CD14-positive monocyte (primary cell): ENCODE results near the gene KRT7. TPM values are rescaled to one million over a fixed set of nuclear protein-coding genes. Genes with fewer than 3 reads are reported as not detected.
A peak's percentile ranks its signal among the peaks of the same experiment; 100 is the strongest.

Experiments used
- DNase-seq, 3 donors: peaks; one replicate each; pipeline ENCODE4 v3.0.0-alpha.2; 2011 to 2022
- H2AFZ ChIP-seq: 2 replicates; pipeline ENCODE4 v1.6.0; 2012; ENCODE audit warnings: mild to moderate bottlenecking, low read depth, low read length, inconsistent platforms; ENCODE audit not compliant: insufficient read depth, poor library complexity, severe bottlenecking
- H3K27ac ChIP-seq, 2 donors: 1 replicate in 1 of 2; 2 replicates in 1 of 2; pipeline ENCODE4 v1.5.1; 2012 to 2013; ENCODE audit warnings: low read length in 2 of 2, control low read depth in 1 of 2, inconsistent platforms in 1 of 2, low read depth in 1 of 2, mild to moderate bottlenecking in 1 of 2
- H3K27me3 ChIP-seq, 2 donors: one replicate each; pipeline versions ENCODE4 v1.6.0 to v1.6.1; 2011 to 2013; ENCODE audit warnings: low read length in 2 of 2; ENCODE audit not compliant: control insufficient read depth in 2 of 2, insufficient read depth in 2 of 2
- H3K36me3 ChIP-seq, 2 donors: replicated peaks in 1 of 2; 1 replicate in 1 of 2; 2 replicates in 1 of 2; pipeline versions ENCODE4 v1.5.1 to v1.6.1; 2012 to 2013; ENCODE audit warnings: low read length in 2 of 2, control low read depth in 1 of 2, inconsistent platforms in 1 of 2, mild to moderate bottlenecking in 1 of 2; ENCODE audit not compliant: insufficient read depth in 2 of 2, control insufficient read depth in 1 of 2
- H3K4me1 ChIP-seq, 2 donors: 1 replicate in 1 of 2; 2 replicates in 1 of 2; pipeline versions ENCODE4 v1.5.1 to v1.6.1; 2012 to 2013; ENCODE audit warnings: low read length in 2 of 2, control low read depth in 1 of 2, inconsistent platforms in 1 of 2, mild to moderate bottlenecking in 1 of 2, moderate library complexity in 1 of 2; ENCODE audit not compliant: insufficient read depth in 2 of 2, control insufficient read depth in 1 of 2
- H3K4me2 ChIP-seq: replicated peaks from 2 replicates; pipeline ENCODE3; 2012; ENCODE audit warnings: low read length, moderate library complexity, mild to moderate bottlenecking; ENCODE audit not compliant: poor library complexity, severe bottlenecking; ENCODE audit errors: extremely low read depth
- H3K4me3 ChIP-seq, 3 experiments: fragments of 200-600 bp in 1 of 3; sonication (generic) in 1 of 3; replicated peaks in 1 of 3; 1 replicate in 2 of 3; 2 replicates in 1 of 3; pipeline ENCODE4 v1.5.1; 2011 to 2013; ENCODE audit warnings: low read length in 3 of 3, mild to moderate bottlenecking in 3 of 3, control low read depth in 2 of 3, low read depth in 2 of 3, inconsistent platforms in 1 of 3, moderate library complexity in 1 of 3
- H3K79me2 ChIP-seq: 2 replicates; pipeline ENCODE4 v1.6.0; 2012; ENCODE audit warnings: mild to moderate bottlenecking, control low read depth, inconsistent platforms, low read length, moderate library complexity; ENCODE audit not compliant: insufficient read depth
- H3K9ac ChIP-seq: 2 replicates; pipeline ENCODE4 v1.6.0; 2017; ENCODE audit warnings: low read length, mild to moderate bottlenecking; ENCODE audit not compliant: insufficient read depth, poor library complexity, severe bottlenecking
- H3K9me3 ChIP-seq, 2 donors: replicated peaks in 1 of 2; 1 replicate in 1 of 2; 2 replicates in 1 of 2; pipeline versions ENCODE4 v1.5.1 to v1.6.1; 2012 to 2013; ENCODE audit warnings: low read length in 2 of 2, control low read depth in 1 of 2; ENCODE audit not compliant: control insufficient read depth in 1 of 2, insufficient read depth in 1 of 2
- H4K20me1 ChIP-seq: 2 replicates; pipeline ENCODE4 v1.6.0; 2012; ENCODE audit warnings: mild to moderate bottlenecking, low read length, control low read depth, moderate library complexity; ENCODE audit not compliant: insufficient read depth
- H3K27ac Mint-ChIP-seq, 7 donors: one replicate each; pipeline ENCODE4 v1.8.0; 2020; ENCODE audit warnings: mild to moderate bottlenecking in 7 of 7, mixed read lengths in 7 of 7, moderate library complexity in 6 of 7, inconsistent platforms in 2 of 7
- H3K27me3 Mint-ChIP-seq, 3 donors: one replicate each; pipeline ENCODE4 v1.8.0; 2021 to 2022; ENCODE audit warnings: low read depth in 3 of 3, mild to moderate bottlenecking in 3 of 3, mixed read lengths in 3 of 3, moderate library complexity in 3 of 3, inconsistent platforms in 1 of 3
- H3K36me3 Mint-ChIP-seq, 2 donors: one replicate each; pipeline ENCODE4 v1.8.0; 2020; ENCODE audit warnings: mixed read lengths in 2 of 2, inconsistent platforms in 1 of 2, mild to moderate bottlenecking in 1 of 2
- H3K4me1 Mint-ChIP-seq: one replicate; pipeline ENCODE4 v1.8.0; 2020; ENCODE audit warnings: mild to moderate bottlenecking, mixed read lengths
- H3K4me3 Mint-ChIP-seq, 2 donors: one replicate each; pipeline ENCODE4 v1.8.0; 2020; ENCODE audit warnings: mild to moderate bottlenecking in 2 of 2, mixed read lengths in 2 of 2, moderate library complexity in 1 of 2
- H3K9me3 Mint-ChIP-seq, 7 donors: one replicate each; pipeline ENCODE4 v1.8.0; 2020 to 2022; ENCODE audit warnings: mixed read lengths in 7 of 7, mild to moderate bottlenecking in 6 of 7, moderate library complexity in 6 of 7, inconsistent platforms in 2 of 7
- CTCF ChIP-seq: fragments of 200-600 bp; IDR thresholded peaks from one replicate; pipeline ENCODE4 v1.8.0; 2022; ENCODE audit warnings: antibody characterized with exemption, mild to moderate bottlenecking
- WGBS: methylation state at CpG from one replicate; pipeline ENCODE4 v1.1.5; 2013; ENCODE audit warnings: missing lambda C conversion rate; ENCODE audit not compliant: insufficient coverage; 5-methylcytosine and 5-hydroxymethylcytosine counted together
- intact Hi-C, 2 donors: fragments of 100-400 bp; cut with micrococcal nuclease; formaldehyde crosslinking; loops; one replicate each; pipeline versions ENCODE4 v1.15.0 to v1.15.1; 2023
- polyA plus RNA-seq, 3 donors: library from polyadenylated mRNA; depleted of rRNA in 1 of 3; unstranded in 2 of 3; stranded (reverse) in 1 of 3; fragments of 300-500 nt in 2 of 3; fragments of >200 nt in 1 of 3; fragmentation: Illumina TruSeq in 2 of 3; gene quantifications; 1 replicate in 2 of 3; 2 replicates in 1 of 3; pipeline ENCODE4 v1.2.3, GENCODE V29; 2012 to 2021

The KRT7 gene
- polyA plus RNA-seq, 3 donors: 1.3 to 2.7 TPM; not detected in 1

- Histone ChIP-seq H3K9me3 (no peaks in the 10 kb centered on the region), H3K4me1 (peaks cover 100% of the 10 kb centered on the region in 2 donors), H2AFZ (no peak overlapping the region), H3K27me3 (no peaks in the 10 kb centered on the region), H3K27ac (no peak overlapping the region), H3K4me3 (no peak overlapping the region), H3K79me2 (no peaks in the 10 kb centered on the region), H3K36me3 (no peaks in the 10 kb centered on the region), H3K4me2 (no peak overlapping the region), H3K9ac (no peak overlapping the region), H4K20me1 (no peaks in the 10 kb centered on the region)
- peaks cover 0 to 6% (median 1%) of the 10 kb centered on the region in 3 donors for H3K27me3 Mint-ChIP-seq
- intact Hi-C loops: loop anchor here in 1 of 2 donors (10.0 kb wide), 1 partner anchor 306 kb away; the partner anchor contains the start of gene ANKRD33
- no peak for DNase-seq
- peaks cover 98% of the 10 kb centered on the region for H3K4me1 Mint-ChIP-seq
- no peak overlapping the region for H3K4me3 Mint-ChIP-seq
- no peak for TF ChIP-seq CTCF
- H3K9me3 Mint-ChIP-seq: peaks cover 0 to 2% (median 0%) of the 10 kb centered on the region in 7 donors
- peak overlapping the region in 6 of 7 donors; percentile 19 to 77 (median 54) for H3K27ac Mint-ChIP-seq
- 90% methylated on average over 11 of the region's 16 CpGs for whole genome bisulfite sequencing
- peaks cover 0 to 10% of the 10 kb centered on the region in 2 donors for H3K36me3 Mint-ChIP-seq
Measured at GRCh38 chr12:52190860-52191729, 41.9 kb upstream of the KRT7 start.

GRCh38 chr12:52191841-52192791, 40.9 kb upstream of the KRT7 start, which contains the start of gene KRT80:
Gene KRT80 (minus strand): TSS chr12:52192014. CDS start chr12:52191902, 112 bp downstream.
- intact Hi-C loops: loop anchor here in 1 of 2 donors (10.0 kb wide), 1 partner anchor 307 kb away; the partner anchor contains the start of gene ANKRD33
- H3K79me2 ChIP-seq: no peaks in the 10 kb centered on the region
- H3K27me3 Mint-ChIP-seq: peaks cover 0 to 6% (median 1%) of the 10 kb centered on the region in 3 donors

More at GRCh38 chr12:52191841-52192791, 40.9 kb upstream of the KRT7 start, which contains the start of gene KRT80:
- DNase-seq: peak; percentile 85 to 89 (median 89)
- Histone ChIP-seq H2AFZ (no peak within 1 kb of the TSS), H4K20me1 (no peaks in the 10 kb centered on the region), H3K4me1 (peaks cover 100% of the 10 kb centered on the region in 2 donors), H3K9me3 (no peaks in the 10 kb centered on the region), H3K4me3 (no peak within 1 kb of the TSS), H3K27me3 (no peaks in the 10 kb centered on the region), H3K27ac (peak within 1 kb of the TSS in 1 of 2 donors; percentile 100), H3K9ac (no peak within 1 kb of the TSS), H3K36me3 (no peaks in the 10 kb centered on the region), H3K4me2 (no peak within 1 kb of the TSS)
- Mint-ChIP-seq H3K4me3 (peak within 1 kb of the TSS in 1 of 2 donors; percentile 46), H3K4me1 (peaks cover 98% of the 10 kb centered on the region), H3K27ac (peak within 1 kb of the TSS; percentile 82 to 98 (median 93)), H3K9me3 (peaks cover 0 to 2% (median 0%) of the 10 kb centered on the region in 7 donors), H3K36me3 (peaks cover 0 to 7% of the 10 kb centered on the region in 2 donors)
- no peak for TF ChIP-seq CTCF
- 64% methylated on average over 15 of the region's 20 CpGs for WGBS
